Embryonic facial prominence (tissue), 1 donor: ENCODE results near the gene MINPP1.
"Not testable (repeated sequence)": the region's sequence is repeated elsewhere in the genome, so short reads cannot be mapped to it uniquely, and the experiment has no call there.

Experiments used
- DNase-seq: peaks from one replicate; pipeline ENCODE4 v3.0.0-alpha.2; 2016; ENCODE audit errors: extremely low spot score

The MINPP1 gene, protein sequence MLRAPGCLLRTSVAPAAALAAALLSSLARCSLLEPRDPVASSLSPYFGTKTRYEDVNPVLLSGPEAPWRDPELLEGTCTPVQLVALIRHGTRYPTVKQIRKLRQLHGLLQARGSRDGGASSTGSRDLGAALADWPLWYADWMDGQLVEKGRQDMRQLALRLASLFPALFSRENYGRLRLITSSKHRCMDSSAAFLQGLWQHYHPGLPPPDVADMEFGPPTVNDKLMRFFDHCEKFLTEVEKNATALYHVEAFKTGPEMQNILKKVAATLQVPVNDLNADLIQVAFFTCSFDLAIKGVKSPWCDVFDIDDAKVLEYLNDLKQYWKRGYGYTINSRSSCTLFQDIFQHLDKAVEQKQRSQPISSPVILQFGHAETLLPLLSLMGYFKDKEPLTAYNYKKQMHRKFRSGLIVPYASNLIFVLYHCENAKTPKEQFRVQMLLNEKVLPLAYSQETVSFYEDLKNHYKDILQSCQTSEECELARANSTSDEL

DNA sequence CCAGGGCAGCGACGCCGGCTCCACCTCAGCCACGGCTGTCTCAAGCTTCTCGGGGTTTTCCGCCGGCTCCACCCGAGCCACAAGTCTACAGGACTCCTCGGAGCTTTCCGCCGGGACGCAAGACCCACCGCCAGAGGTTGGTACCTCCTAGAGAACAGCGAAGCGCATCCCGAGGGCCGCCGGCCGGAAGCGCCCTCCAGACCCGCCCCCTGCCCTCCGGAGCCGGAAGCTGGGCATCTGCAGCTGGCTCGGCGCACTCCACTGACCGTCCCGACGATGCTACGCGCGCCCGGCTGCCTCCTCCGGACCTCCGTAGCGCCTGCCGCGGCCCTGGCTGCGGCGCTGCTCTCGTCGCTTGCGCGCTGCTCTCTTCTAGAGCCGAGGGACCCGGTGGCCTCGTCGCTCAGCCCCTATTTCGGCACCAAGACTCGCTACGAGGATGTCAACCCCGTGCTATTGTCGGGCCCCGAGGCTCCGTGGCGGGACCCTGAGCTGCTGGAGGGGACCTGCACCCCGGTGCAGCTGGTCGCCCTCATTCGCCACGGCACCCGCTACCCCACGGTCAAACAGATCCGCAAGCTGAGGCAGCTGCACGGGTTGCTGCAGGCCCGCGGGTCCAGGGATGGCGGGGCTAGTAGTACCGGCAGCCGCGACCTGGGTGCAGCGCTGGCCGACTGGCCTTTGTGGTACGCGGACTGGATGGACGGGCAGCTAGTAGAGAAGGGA is at the start of gene MINPP1:
Gene MINPP1 (plus strand): TSS at position 254 of the 726 bp plus-strand sequence. CDS start 23 bp downstream, at position 277.
- DNase-seq, result peak; percentile 42

DNA sequence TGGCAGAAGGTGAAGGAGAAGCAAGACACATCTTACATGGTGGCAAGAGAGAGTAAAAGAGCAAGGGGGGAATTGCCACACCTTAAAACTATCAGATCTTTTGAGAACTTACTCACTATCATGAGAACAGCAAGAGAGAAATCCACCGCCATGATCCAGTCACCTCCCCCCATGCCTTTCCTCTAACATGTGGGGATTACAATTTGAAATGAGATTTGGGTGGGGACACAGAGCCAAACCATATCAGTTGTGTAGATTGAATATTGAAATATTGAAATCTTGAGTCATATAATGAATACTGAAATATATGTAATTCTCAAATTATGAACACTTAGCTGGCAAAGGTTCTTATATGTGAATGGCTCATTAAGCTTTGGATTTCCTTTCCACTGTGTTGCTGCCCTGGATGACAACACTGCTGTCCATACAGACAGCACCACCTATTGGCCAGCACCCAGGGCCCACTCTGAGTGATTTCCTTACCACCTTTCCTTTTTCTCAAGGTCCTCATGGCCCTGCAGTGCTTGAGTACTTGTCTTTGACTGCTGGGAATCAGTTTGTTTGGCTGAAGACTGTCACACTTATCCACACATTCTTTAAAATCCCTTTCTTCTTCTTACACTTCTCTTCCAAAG is 48.0 kb upstream of the MINPP1 start:
- DNase-seq, result not testable (repeated sequence)

DNA sequence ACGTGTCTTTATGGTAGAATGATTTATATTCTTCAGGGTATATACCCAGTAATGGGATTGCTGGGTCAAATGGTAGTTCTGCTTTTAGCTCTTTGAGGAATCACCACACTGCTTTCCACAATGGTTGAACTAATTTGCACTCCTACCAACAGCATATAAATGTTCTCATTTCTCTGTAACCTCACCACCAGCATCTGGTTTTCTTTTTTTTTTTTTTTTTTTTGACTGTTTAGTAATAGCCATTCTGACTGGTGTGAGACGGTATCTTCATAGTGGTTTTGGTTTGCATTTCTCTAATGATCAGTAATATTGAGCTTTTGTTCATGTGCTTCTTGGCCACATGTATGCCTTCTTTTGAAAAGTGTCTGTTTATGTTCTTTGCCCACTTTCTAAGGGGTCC is 42.9 kb upstream of the MINPP1 start:
- DNase-seq, result not testable (repeated sequence)

DNA sequence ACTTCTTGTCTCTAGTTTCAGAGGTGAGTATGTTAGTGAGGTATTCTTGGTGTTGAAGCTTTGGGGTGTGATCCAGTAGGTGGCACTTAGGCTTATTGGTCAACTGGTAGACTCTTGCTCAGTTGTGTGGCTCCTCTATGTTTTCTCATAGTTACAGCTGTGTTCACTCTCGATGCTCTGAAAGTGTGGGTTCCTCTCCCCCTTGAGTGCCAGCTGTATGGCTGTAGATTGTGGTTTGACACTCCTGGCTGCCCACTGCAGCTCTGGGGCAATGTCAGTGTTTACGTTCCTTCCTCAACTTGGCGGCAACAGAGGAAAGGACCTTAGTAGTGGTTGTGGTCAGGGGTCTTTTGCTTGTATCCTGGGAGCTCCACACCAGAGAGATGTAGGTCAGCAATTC is 37.8 kb upstream of the MINPP1 start:
- not testable (repeated sequence) for DNase-seq

DNA sequence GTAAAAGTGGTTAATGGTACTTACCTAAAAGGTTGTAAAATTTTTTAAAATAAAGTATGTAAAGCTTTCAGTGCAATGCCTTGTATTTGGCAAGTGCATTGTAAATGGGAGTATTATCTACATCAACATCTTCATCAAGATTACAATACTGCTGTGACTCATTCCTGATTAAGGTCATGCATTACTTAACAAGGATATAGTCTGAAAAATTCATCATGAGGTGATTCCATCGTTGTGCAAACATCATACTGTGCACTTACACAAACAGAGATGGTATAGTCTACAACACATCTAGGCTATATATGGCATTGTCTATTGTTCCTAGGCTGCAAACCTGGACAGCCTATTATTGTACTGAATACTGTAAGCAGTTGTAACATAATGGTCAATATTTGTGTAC is 16.0 kb upstream of the MINPP1 start:
- DNase-seq, result not testable (repeated sequence)

DNA sequence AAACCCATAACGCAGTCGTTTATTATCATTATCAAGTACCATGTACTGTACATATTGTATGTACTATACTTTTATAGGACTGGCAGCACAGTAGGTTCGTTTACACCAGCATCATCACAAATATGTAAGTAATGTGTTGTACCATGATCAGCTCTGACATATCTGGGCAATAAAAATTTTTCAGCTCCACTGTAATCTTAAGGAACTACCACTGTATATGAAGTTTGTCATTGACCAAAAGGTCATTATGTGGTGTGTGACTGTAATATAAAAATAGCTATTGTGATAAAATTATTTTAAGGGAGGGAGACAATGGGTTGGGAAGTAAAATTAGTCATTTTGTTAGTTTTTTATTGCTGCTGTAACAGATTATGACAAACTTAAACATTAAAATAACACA is 14.4 kb upstream of the MINPP1 start:
- DNase-seq, result not testable (repeated sequence)

DNA sequence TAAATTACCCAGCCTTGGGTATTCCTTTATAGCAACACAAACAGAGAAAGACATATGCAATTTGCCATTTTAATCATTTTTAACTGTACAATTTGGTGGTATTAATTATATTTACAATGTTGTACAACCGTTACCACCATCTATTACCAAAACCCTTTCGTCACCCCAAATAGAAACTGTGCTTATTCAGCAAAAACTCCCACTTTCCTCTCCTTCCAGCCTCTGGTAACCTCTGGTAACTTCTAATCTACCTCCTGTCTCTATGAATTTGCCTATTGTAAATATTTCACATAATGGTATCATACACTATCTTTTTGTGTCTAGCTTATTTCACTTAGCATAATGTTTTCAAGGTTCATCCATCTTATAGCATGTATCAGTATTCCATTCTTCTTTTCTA is 12.2 kb upstream of the MINPP1 start:
- DNase-seq, result not testable (repeated sequence)

DNA sequence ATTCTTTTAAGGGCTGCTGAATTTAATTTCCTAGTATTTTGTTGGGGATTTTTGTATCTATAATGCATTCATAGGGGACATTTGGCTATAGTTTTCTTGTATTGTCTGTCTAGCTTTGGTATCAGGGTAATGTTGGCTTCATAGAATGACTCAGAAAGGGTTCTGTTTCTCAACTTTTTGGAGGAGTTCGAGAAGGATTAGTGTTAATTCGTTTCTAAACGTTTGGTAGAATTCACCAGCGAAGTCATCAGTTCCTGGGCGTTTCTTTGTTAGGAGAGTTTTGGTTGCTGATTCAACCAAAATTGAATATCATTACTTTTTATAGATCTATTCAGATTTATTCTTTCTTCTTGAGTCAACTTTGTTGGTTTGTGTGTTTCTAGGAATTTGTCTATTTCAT is 9.2 kb upstream of the MINPP1 start:
- DNase-seq, result not testable (repeated sequence)

DNA sequence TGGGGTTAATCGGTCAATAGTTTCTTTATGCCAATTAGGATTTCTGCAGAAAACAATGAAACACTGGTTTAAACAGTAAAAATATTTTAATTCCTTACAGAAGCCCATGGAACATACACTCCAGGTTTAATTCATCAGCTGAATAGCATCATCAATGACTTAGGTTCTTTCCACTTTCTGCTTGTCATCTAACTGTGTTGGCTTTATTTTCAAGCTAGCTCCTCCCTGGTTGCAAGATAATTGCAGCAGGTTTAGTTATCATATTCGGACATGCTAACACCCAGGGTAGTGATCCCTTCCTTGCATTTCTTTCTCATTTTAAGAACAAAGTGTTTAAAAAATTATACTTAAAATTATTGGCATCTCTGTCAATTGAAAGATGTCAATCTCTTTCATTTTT is 7.3 kb upstream of the MINPP1 start:
- DNase-seq, result not testable (repeated sequence)

DNA sequence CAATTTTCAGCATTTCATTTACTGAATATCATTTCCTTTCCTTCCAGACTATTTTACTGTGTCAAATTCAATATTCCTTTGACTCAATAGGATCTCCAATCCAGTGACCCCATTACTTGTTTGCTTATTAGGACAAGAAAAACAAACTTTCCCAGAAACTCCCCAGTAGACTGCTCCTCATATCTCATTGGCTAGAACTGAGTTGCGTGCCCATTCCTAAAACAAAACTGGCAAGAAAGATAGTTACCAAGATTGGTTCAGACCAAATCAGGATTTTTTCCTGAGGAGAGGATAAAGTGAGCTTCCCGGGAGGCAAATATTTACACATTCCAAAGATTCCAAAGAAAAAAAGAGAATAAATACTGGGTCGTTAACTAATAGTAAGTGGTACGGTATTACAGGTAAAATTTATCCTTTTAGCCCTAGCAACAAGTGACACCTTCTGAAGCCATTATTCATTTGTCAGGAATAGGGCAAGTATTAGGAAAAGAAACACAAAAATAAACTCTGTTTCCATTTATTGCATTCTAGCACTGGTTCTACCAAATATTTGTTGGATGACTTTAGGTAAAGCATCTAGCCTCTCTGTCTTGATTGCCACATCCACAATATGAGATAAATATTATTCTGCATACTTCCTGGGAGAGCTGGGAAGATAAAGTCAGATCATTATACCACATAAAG is 6.4 kb upstream of the MINPP1 start:
- DNase-seq, result not testable (repeated sequence)

DNA sequence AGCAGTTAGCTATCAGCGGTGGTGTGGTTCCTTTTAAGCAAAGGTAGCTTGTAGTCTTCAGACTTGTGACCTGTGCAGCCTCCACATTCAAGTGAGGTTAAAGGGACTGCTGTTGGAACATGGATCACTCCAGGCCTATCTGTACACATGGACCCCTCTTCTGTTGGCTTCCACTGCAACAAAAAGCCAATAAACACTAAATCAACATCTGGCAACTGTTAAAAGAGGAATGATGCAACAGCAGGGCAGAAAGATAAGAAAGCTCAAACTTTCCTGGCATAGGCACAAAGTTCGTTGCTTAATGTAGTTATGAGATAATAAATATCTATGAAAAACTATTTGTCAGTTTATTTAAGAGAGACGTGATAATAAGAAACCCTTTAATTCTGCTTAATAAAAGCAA is 4.0 kb upstream of the MINPP1 start:
- DNase-seq, result no peak

DNA sequence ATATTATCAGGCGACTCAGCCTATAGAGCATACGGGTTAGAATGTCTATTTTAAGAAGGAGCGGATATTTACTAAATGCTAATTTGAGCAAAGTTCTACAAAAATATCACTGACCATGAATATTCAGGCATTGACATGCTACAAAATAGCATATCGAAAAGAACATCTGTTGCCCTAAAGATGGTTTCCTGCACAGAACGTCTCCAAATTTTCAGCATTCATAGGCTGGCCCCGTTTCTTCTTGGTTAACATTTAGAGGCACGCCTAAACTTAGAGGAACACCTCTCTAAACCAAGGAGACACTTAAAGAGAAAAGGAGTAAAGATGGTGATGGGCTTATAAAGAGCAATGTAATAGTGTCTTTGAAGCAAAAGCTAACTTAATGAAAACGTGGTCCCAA is 1.3 kb upstream of the MINPP1 start:
- no peak for DNase-seq

DNA sequence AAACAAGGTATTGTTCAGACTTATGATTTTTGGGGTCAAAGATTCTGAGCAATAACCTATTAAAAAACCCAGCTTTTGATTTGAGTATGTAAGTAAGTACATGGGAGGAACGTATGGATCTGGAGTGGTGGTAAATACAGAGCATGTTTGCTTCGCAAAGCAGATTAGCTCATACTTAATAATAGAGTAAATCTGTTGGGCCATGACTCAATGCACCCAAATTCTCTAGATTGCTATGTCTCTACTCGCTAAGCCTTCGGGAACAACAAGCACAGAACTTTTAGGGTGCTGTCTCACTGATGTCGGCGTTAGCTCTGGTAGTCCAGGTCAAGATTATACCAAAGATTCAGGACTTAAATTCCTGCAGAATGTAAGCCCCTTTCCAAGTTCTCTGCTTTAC is 807 bp upstream of the MINPP1 start:
- no peak for DNase-seq

DNA sequence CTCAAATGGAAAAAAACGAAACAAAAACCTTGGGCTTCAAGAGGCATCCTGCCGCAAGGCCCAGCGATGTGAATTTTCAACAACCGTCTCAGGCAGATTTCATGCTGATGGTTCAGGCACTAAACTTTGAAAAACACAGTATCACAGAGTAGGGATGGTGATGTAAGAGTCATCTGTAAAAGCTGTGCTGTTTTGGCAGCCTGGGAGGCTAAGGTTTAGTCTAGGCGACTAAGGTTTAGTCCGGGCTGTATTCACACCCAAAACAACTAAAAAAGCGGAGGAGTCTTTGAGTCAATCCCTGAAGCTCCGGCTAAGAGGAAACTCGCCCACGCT is 420 bp upstream of the MINPP1 start:
- no peak for DNase-seq

DNA sequence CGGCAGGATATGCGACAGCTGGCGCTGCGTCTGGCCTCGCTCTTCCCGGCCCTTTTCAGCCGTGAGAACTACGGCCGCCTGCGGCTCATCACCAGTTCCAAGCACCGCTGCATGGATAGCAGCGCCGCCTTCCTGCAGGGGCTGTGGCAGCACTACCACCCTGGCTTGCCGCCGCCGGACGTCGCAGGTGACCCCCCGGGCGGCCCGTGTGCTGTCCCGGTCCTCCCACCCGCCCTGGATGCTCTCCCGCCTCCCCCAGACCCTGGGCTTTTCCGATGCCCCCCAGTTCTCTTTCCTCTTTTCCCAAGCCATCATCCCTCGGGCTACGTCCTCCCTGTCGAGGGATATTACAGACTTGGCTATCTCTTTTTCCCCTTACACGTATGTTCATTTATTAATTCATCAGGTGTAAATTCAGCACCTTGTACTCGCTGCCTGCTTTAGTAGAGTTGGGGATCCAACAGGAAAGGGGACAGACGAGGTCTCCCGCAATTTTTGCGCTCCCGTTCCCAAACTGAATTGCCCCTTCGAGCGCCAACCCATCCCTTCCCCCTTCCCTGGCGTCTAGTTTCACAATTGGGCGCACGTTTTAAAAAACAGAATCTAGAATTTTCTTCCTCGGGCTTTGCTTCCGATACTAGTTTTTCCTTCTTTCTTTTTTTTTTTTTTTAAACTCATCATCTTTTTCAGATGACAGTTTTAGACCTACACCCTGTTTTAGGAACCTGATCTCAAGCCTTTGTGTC is 846 bp downstream of the MINPP1 start:
- no peak for DNase-seq

DNA sequence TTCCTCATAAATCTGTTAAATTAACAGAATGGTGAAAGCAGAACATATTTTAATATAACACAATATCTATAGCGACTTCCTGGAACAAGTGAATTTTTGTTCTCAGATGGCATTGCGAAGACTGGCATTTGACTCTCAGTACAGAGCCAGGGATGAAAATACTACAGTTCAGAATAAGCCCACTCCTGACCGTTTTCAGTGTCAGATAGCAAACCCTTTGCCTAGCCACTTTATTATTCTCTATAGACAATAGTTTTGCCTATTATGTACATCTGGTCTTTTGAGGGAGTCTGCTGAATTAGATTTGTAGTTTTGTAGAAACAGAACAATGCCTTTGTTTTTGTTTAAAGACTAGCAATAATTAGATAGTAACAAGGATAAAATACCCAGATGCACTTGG is 2.3 kb downstream of the MINPP1 start:
- DNase-seq, result no peak

DNA sequence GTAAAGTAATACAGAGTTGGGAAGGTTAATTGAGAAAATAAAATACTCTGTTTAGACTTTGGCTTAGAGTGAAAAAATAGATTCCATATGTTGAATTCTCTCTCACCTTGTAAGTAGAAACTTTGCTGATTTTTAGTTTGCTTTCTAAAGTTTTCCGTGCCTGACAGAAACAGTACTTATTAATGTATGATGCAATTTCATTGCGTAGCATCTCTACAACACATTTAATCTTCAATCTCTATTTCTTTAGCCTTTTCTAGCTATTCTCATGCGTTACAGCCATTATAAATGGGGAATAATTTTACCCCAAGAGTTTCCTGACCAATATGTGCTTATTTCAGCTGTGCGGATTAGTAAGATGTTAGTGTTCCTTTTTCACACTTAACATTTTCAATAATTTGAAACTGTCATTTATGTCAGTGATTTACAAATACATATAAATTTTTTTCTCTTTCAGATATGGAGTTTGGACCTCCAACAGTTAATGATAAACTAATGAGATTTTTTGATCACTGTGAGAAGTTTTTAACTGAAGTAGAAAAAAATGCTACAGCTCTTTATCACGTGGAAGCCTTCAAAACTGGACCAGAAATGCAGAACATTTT is 3.3 kb downstream of the MINPP1 start:
- DNase-seq, result no peak

DNA sequence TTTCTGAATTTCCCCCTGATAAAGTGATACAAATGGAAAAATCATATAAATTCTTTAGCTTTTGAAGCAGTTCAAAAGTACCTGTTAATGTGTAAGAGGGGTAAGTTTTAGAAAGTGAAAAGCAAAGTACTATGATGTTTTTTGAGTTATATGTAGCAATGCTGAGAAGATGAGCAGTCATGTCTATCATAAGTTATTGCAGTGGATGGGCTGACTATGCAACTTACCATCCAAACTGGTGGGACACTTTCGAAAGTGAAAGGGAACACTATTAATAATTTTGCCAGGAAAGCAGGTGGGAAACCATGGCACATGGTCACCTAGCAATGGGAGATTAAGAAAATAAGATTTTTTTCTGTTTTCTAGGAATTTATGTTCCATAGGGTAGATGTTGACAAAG is 4.1 kb downstream of the MINPP1 start:
- DNase-seq, result no peak

DNA sequence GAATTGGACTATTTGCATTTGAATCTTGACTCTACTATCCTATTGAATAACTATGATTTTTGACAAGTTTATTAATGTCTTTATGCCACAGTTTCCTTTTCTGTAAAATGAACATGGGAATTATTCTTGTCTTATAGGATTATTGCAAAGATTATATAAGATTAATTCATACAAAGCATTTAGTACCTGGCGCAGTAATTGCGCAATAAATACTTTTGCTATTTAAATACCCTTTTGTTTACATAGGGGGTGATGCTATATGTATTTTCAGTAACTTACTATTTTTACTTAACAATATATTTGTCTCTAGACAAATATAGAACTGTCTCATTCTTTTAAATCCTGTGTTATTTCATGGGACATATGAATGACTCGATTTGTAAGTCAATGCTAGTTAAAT is 5.3 kb downstream of the MINPP1 start:
- DNase-seq, result no peak

DNA sequence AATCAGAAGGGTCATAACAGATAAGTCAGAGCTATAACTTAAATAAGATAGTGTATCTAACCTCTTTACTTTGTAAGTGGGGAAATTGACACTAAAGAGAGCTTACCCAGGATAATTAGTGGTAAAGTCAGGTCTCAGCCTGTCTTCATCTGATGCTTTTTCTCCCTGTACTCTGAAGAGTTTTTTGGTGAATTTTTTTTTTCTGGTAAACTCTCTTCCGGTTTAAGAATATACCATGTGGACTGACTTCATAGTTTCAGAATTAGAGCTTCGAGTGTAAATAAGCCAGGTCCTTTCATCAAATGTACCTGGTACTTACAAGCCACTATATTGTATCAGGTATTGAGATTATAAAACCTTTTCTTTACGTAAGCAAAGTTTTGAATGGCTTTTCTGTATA is 6.8 kb downstream of the MINPP1 start:
- no peak for DNase-seq

DNA sequence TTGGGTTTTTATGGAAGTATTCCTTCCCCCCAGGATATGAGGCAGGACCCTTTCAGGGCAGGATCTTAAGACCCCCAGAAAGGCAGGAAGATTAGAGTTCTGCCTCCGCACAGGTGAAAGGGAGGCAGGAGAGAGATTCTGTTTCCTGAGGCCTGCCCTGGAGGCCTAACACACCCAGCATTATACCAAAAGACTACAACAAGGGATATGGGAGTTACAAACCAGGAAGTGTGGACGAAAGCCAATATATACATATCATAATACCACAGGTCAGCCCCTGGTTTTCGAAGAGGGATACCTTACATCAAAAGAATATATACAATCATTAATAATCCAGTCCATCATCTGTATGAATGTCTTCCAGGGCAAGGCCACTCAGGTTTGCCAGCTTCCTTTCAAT is 14.2 kb downstream of the MINPP1 start:
- no peak for DNase-seq
